OCI-LY7 (cell line): ENCODE measurements around the gene CNIH2. TPM values are rescaled to one million over a fixed set of nuclear protein-coding genes. Genes with fewer than 3 reads are reported as not detected.

Experiments
- BruUV-seq: library from RNA; stranded (reverse); fragments of 400-500 nt; replicated peaks from 2 replicates; lab custom pipeline; 2021; lab: Mats Ljungman, UMichigan
- CTCF ChIA-PET: fragments of 300-600 bp; sonication (Branson Sonifier 250); formaldehyde crosslinking; loops from one replicate; lab custom pipeline; 2022; ENCODE audit warnings: antibody characterized with exemption; ENCODE audit not compliant: unreplicated experiment; lab: Charles Lee
- POLR2A ChIA-PET: fragments of 300-600 bp; sonication (Branson Sonifier 250); formaldehyde crosslinking; loops from one replicate; lab custom pipeline; 2022; ENCODE audit warnings: antibody characterized with exemption; lab: Charles Lee
- DNase-seq: peaks from one replicate; pipeline ENCODE4 v3.0.0-alpha.2; 2015; ENCODE audit warnings: low spot score
- H2AFZ ChIP-seq: fragments of 200-600 bp; sonication (generic), shearing (Covaris generic); 2 replicates; pipeline ENCODE4 v1.6.1; 2014; ENCODE audit warnings: mild to moderate bottlenecking, antibody characterized with exemption, low read length, moderate library complexity
- H3K27ac ChIP-seq: fragments of 200-600 bp; sonication (generic); 2 replicates; pipeline ENCODE4 v1.5.1; 2014; ENCODE audit warnings: mixed run types, low read depth, mild to moderate bottlenecking, moderate library complexity, low read length, inconsistent platforms; ENCODE audit not compliant: poor library complexity, severe bottlenecking
- H3K36me3 ChIP-seq: fragments of 200-600 bp; sonication (generic); 2 replicates; pipeline ENCODE4 v1.6.1; 2014; ENCODE audit warnings: mild to moderate bottlenecking, antibody characterized with exemption, low read length, moderate library complexity, mixed read lengths; ENCODE audit not compliant: insufficient read depth
- H3K4me1 ChIP-seq: fragments of 200-600 bp; sonication (generic); 2 replicates; pipeline ENCODE4 v1.5.1; 2014; ENCODE audit warnings: mild to moderate bottlenecking, low read length; ENCODE audit not compliant: insufficient read depth, poor library complexity, severe bottlenecking
- H3K4me2 ChIP-seq: fragments of 200-600 bp; sonication (generic); 2 replicates; pipeline ENCODE4 v1.6.1; 2014; ENCODE audit warnings: mild to moderate bottlenecking, low read length
- H3K4me3 ChIP-seq: fragments of 200-600 bp; sonication (generic); 2 replicates; pipeline ENCODE4 v1.5.1; 2014; ENCODE audit warnings: mild to moderate bottlenecking, low read depth, low read length; ENCODE audit not compliant: poor library complexity, severe bottlenecking
- H3K79me2 ChIP-seq: fragments of 200-600 bp; sonication (generic); 2 replicates; pipeline ENCODE4 v1.6.1; 2016; ENCODE audit warnings: low read depth, mild to moderate bottlenecking, low read length, moderate library complexity, mixed read lengths; ENCODE audit not compliant: insufficient read depth
- H3K9me2 ChIP-seq: fragments of 200-600 bp; sonication (generic); 2 replicates; pipeline ENCODE4 v1.6.1; 2016; ENCODE audit warnings: mild to moderate bottlenecking, low read length, mixed read lengths; ENCODE audit not compliant: insufficient read depth
- H3K9me3 ChIP-seq: fragments of 200-600 bp; sonication (generic); 2 replicates; pipeline ENCODE4 v1.6.1; 2014; ENCODE audit warnings: mild to moderate bottlenecking, mixed run types, low read length, mixed read lengths
- H4K20me1 ChIP-seq: fragments of 200-600 bp; sonication (generic); 2 replicates; pipeline ENCODE4 v1.6.1; 2014; ENCODE audit warnings: mild to moderate bottlenecking, antibody characterized with exemption, low read length, moderate library complexity, mixed read lengths; ENCODE audit not compliant: insufficient read depth
- EZH2phosphoT487 ChIP-seq: fragments of 200-600 bp; sonication (generic); IDR thresholded peaks from 2 replicates; pipeline ENCODE4 v1.6.1; 2018; ENCODE audit warnings: low read depth, borderline replicate concordance, mild to moderate bottlenecking, mixed run types, antibody characterized with exemption, low read length, moderate library complexity, mixed read lengths
- intact Hi-C: fragments of 100-400 bp; cut with micrococcal nuclease; formaldehyde crosslinking; loops from one replicate; pipeline ENCODE4 v1.10.0; 2022; ENCODE audit not compliant: unreplicated experiment
- total RNA-seq, 2 experiments: library from RNA; depleted of rRNA in 1 of 2; stranded (reverse); fragments of >200 nt in 1 of 2; shearing (Covaris generic) in 1 of 2; gene quantifications; 2 replicates each; pipeline ENCODE4 v1.2.3, GENCODE V29; 2014 to 2022
- TF ChIP-seq, protein P1 (sequence below): fragments of 200-600 bp; sonication (generic); conservative IDR thresholded peaks from 2 replicates; pipeline ENCODE4 v1.5.1; 2014; ENCODE audit warnings: mild to moderate bottlenecking, antibody characterized with exemption, low read length, moderate library complexity, mixed read lengths

CNIH2 gene
- total RNA-seq, 2 experiments from 2014 or later, result 0.60 to 2.7 TPM

DNA sequence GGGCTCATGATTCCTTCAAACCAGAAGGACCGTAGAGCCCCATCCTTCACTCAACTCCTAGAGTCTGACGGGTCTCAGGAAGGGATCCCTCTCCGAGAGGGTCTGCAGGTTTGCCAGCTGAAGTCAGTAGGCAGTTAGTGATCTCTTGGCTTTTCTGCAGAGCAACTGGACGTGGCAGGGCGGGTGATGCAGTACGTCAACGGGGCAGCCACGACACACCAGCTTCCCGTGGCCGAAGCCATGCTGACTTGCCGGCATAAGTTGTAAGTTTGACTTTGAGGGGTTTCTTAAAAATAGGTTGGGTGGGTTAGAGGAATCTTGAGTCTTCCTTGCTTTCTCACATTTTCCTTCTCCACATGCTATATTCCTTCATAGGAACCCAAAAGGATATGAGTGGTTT lies 42.8 kb upstream of the CNIH2 start:
- TF ChIP-seq, protein P1, sequence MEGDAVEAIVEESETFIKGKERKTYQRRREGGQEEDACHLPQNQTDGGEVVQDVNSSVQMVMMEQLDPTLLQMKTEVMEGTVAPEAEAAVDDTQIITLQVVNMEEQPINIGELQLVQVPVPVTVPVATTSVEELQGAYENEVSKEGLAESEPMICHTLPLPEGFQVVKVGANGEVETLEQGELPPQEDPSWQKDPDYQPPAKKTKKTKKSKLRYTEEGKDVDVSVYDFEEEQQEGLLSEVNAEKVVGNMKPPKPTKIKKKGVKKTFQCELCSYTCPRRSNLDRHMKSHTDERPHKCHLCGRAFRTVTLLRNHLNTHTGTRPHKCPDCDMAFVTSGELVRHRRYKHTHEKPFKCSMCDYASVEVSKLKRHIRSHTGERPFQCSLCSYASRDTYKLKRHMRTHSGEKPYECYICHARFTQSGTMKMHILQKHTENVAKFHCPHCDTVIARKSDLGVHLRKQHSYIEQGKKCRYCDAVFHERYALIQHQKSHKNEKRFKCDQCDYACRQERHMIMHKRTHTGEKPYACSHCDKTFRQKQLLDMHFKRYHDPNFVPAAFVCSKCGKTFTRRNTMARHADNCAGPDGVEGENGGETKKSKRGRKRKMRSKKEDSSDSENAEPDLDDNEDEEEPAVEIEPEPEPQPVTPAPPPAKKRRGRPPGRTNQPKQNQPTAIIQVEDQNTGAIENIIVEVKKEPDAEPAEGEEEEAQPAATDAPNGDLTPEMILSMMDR, result no peak
- TF ChIP-seq EZH2phosphoT487, result no peak
- no peaks in the 10 kb centered on the region for H3K4me1 ChIP-seq
- intact Hi-C loops, result no loop called here
- no peaks in the 10 kb centered on the region for H3K9me2 ChIP-seq
- no peak overlapping the region for H3K27ac ChIP-seq
- no peak overlapping the region for H3K4me3 ChIP-seq
- H3K9me3 ChIP-seq, result no peaks in the 10 kb centered on the region
- no peaks in the 10 kb centered on the region for H3K79me2 ChIP-seq
- DNase-seq, result no peak
- ChIA-PET CTCF (no interaction called here), POLR2A (interaction anchor here (0.7 kb wide), 1 partner anchor 231 kb away, joined by 3 read pairs; no protein-coding TSS in a partner anchor)
- no TSS peak for BruUV-seq
- no peak overlapping the region for H3K4me2 ChIP-seq
- H3K36me3 ChIP-seq, result no peaks in the 10 kb centered on the region
- no peaks in the 10 kb centered on the region for H4K20me1 ChIP-seq
- no peak overlapping the region for H2AFZ ChIP-seq

GRCh38 chr11:66237867-66238266 lies 40.1 kb upstream of the CNIH2 start:
- intact Hi-C loops, result no loop called here
- no peaks in the 10 kb centered on the region for H3K4me1 ChIP-seq
- no peaks in the 10 kb centered on the region for H3K36me3 ChIP-seq
- H3K4me2 ChIP-seq, result no peak overlapping the region
- H3K27ac ChIP-seq, result no peak overlapping the region
- ChIA-PET POLR2A (interaction anchor here (0.7 kb wide), 1 partner anchor 16 kb away, joined by 3 read pairs; no protein-coding TSS in a partner anchor), CTCF (no interaction called here)
- DNase-seq, result no peak
- TF ChIP-seq, protein P1, result no peak
- TF ChIP-seq EZH2phosphoT487, result no peak
- H3K4me3 ChIP-seq, result no peak overlapping the region
- no peak overlapping the region for H2AFZ ChIP-seq
- H3K9me2 ChIP-seq, result no peaks in the 10 kb centered on the region
- H3K9me3 ChIP-seq, result no peaks in the 10 kb centered on the region
- H4K20me1 ChIP-seq, result no peaks in the 10 kb centered on the region
- no TSS peak for BruUV-seq
- H3K79me2 ChIP-seq, result no peaks in the 10 kb centered on the region

DNA sequence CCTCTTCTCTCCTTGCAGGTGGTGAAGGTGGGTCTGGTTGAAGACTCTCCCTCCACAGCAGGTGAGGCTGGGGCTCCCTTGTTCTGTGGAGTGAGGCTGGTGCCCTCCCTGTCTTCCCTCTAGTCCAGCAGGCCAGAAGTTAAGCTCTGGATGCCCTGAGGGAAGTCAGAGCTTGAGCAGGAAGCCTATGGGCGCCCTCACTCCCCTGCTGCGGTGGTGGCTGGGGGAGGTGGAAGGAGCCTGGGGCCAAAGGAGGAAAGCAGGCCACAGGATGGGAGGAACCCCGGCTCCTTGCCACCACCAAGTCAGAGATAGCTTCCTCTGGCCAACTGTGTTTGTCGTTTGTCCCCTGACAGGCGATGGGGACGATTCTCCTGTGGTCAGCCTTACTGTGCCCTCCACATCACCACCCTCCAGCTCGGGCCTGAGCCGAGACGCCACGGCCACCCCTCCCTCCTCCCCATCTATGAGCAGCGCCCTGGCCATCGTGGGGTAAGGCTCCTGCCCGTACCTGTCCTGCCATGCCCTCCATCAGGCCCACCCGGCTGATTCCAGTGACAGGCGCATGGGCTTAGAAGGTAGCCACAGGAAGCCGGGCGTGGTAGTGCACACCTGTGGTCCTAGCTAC lies 39.1 kb upstream of the CNIH2 start:
- H3K27ac ChIP-seq, result no peak overlapping the region
- no peak for TF ChIP-seq EZH2phosphoT487
- TF ChIP-seq, protein P1, result no peak
- POLR2A ChIA-PET, result no interaction called here
- CTCF ChIA-PET, result no interaction called here
- H2AFZ ChIP-seq, result no peak overlapping the region
- H3K9me2 ChIP-seq, result no peaks in the 10 kb centered on the region
- DNase-seq, result no peak
- no peaks in the 10 kb centered on the region for H3K79me2 ChIP-seq
- no peaks in the 10 kb centered on the region for H3K9me3 ChIP-seq
- H3K4me1 ChIP-seq, result no peaks in the 10 kb centered on the region
- H4K20me1 ChIP-seq, result no peaks in the 10 kb centered on the region
- no peaks in the 10 kb centered on the region for H3K36me3 ChIP-seq
- H3K4me3 ChIP-seq, result no peak overlapping the region
- no peak overlapping the region for H3K4me2 ChIP-seq
- BruUV-seq, result no TSS peak
- intact Hi-C loops, result no loop called here
